ENCODE measurements around the gene CBLC. TPM values are rescaled to one million over a fixed set of nuclear protein-coding genes. Genes with fewer than 3 reads are reported as not detected.

The CBLC gene
- total RNA-seq, 1 experiment from 2014 or later, result not detected

DNA sequence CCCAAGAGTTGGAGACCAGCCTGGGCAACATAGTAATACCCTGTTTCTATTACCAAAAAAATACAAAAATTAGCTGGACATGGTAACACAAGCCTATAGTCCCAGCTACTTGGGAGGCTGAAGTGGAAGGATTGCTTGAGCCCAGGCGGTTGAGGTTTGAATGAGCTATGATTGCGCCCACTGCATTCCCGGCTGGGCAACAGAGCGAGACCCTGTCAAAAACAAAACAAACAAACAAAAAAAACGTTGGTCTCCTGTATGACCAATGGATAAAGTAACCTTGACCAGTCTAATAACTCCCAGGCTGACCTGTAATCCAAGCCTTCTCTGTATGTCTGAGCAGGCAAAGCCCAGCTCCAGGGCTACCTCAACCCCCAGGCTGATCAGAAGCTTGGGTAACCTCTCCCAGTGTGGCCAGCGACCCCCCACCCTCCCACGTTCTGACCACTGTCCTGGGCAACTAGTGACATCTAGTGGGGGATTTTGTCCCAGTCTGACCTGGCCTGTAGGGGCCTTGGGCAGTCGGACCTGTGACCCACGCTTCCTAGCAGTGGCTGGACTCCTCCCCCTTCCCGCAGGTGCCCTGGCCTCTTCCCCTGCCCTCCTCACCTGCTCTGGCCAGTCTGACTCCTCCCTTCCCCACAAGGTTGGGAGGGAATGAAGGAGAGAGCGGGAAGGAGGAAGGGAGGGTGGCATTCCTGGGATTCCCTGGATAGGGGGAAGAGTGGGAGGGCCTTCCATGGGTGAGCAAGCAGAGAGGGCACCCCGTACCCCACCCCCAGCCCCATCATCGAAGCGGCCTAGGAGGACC lies 30.2 kb downstream of the CBLC start:
- Histone ChIP-seq H3K4me1 (ENCODE audit: low read length) (no peaks in the 10 kb centered on the region), H3K36me3 (ENCODE audit: insufficient read depth, low read length) (no peaks in the 10 kb centered on the region), H4K20me1 (ENCODE audit: insufficient read depth, low read depth, low read length) (no peaks in the 10 kb centered on the region), H3K9me3 (ENCODE audit: low read length) (no peaks in the 10 kb centered on the region), H3K9ac (ENCODE audit: low read length) (no peak overlapping the region), H3K4me3 (ENCODE audit: low read length) (no peak overlapping the region), H3K79me2 (ENCODE audit: low read length) (no peaks in the 10 kb centered on the region), H3K27ac (ENCODE audit: low read length) (no peak overlapping the region), H3K27me3 (ENCODE audit: low read length) (no peaks in the 10 kb centered on the region), H2AFZ (ENCODE audit: low read length) (no peak overlapping the region), H3K9me2 (replicated peaks; ENCODE audit: insufficient read depth, low read length) (no peaks in the 10 kb centered on the region), H3K4me2 (ENCODE audit: low read depth, low read length, poor library complexity, severe bottlenecking) (no peak overlapping the region)
- no peak for DNase-seq

DNA sequence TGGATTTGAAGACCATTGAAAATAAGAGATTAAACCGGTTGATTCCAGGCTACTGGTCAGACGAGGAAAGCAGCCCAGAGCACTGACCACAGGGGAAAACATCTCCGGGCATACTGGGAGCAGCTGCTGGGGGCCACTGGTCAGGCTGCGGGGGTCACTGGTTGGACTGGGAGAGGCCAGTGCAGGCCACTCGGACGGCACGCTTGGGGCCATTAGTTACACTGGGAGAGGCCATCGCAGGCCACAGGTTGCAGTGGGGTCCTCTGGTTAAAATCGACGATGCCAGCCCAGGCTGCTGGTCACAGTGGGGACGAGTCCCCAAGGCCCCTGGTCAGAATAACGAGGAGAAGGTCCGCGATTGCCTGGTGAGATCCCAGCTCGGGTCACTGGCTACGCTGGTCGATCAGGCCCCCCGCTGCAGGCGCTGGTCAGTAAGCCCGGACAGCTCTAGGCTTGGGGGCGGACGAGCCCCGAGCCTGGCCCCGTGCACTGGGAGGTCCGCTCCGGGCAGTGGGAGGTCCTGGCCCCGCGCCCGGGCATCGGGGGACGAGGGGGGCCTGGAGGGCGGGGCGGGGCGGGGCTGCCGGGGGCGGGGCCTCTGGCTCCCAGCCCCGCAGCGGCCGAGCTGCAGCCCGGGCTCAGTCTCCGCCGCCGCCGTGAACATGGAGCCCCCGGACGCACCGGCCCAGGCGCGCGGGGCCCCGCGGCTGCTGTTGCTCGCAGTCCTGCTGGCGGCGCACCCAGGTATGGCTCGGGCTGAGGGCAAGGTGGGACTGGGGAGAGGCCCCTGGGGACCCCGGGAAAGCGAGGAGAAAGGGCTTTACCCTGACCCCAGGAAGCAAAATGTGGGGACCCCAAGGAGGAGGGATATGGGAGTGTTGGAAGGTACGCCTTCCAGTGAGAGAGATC lies 31.0 kb downstream of the CBLC start, which contains the start of gene BCAM:
BCAM (plus strand) TSS at position 641 of the 909 bp plus-strand sequence; CDS start at position 663, 22 bp downstream.
- H3K4me3 ChIP-seq (ENCODE audit: low read length), result no peak within 1 kb of the TSS
- H3K4me2 ChIP-seq (ENCODE audit: low read depth, low read length, poor library complexity, severe bottlenecking), result no peak within 1 kb of the TSS
- no peaks in the 10 kb centered on the region for H3K27me3 ChIP-seq (ENCODE audit: low read length)
- H2AFZ ChIP-seq (ENCODE audit: low read length), result no peak within 1 kb of the TSS
- H3K79me2 ChIP-seq (ENCODE audit: low read length), result no peaks in the 10 kb centered on the region
- H3K36me3 ChIP-seq (ENCODE audit: insufficient read depth, low read length), result no peaks in the 10 kb centered on the region
- no peaks in the 10 kb centered on the region for H3K9me2 ChIP-seq (replicated peaks; ENCODE audit: insufficient read depth, low read length)
- H3K4me1 ChIP-seq (ENCODE audit: low read length), result no peaks in the 10 kb centered on the region
- no peak within 1 kb of the TSS for H3K27ac ChIP-seq (ENCODE audit: low read length)
- no peaks in the 10 kb centered on the region for H3K9me3 ChIP-seq (ENCODE audit: low read length)
- no peak within 1 kb of the TSS for H3K9ac ChIP-seq (ENCODE audit: low read length)
- H4K20me1 ChIP-seq (ENCODE audit: insufficient read depth, low read depth, low read length), result no peaks in the 10 kb centered on the region
- no peak for DNase-seq

DNA sequence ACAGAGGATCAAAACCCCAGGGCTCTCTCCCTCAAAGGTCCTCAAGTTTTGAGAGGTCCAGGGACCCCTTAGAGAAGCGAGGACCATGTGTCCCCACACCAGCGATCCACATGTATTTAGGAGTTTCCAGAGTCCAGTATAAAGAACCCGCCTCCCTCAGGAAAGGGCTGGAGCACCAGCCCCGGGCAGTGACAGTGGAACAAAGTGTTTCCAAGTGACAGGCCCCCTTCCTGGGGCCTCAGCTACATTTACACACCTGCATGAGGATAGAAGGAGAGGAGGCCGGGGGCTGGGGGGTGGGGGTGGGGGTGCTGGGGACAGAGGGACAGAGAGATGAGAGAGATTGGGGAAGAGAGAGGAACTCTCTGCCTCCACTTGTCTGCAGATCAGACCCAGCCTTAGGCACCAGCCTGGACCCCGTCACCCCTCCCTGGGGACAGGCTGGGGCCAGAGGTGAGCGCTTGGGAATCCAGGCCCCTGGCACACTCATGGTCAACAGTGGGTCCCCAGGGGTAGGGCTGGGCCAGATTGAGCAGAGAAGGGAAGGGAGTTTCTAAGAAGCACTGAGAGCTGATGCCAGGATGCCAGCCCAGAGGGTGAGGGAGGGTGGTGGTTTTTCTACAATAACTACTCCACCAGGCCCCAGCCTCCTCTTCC lies 32.0 kb downstream of the CBLC start:
- no peak for DNase-seq
- H3K9ac ChIP-seq (ENCODE audit: low read length), result no peak overlapping the region
- no peaks in the 10 kb centered on the region for H3K4me1 ChIP-seq (ENCODE audit: low read length)
- no peaks in the 10 kb centered on the region for H3K36me3 ChIP-seq (ENCODE audit: insufficient read depth, low read length)
- no peaks in the 10 kb centered on the region for H3K27me3 ChIP-seq (ENCODE audit: low read length)
- no peak overlapping the region for H2AFZ ChIP-seq (ENCODE audit: low read length)
- no peak overlapping the region for H3K4me2 ChIP-seq (ENCODE audit: low read depth, low read length, poor library complexity, severe bottlenecking)
- H3K9me2 ChIP-seq (replicated peaks; ENCODE audit: insufficient read depth, low read length), result no peaks in the 10 kb centered on the region
- no peak overlapping the region for H3K27ac ChIP-seq (ENCODE audit: low read length)
- H3K79me2 ChIP-seq (ENCODE audit: low read length), result no peaks in the 10 kb centered on the region
- no peak overlapping the region for H3K4me3 ChIP-seq (ENCODE audit: low read length)
- no peaks in the 10 kb centered on the region for H3K9me3 ChIP-seq (ENCODE audit: low read length)
- no peaks in the 10 kb centered on the region for H4K20me1 ChIP-seq (ENCODE audit: insufficient read depth, low read depth, low read length)

DNA sequence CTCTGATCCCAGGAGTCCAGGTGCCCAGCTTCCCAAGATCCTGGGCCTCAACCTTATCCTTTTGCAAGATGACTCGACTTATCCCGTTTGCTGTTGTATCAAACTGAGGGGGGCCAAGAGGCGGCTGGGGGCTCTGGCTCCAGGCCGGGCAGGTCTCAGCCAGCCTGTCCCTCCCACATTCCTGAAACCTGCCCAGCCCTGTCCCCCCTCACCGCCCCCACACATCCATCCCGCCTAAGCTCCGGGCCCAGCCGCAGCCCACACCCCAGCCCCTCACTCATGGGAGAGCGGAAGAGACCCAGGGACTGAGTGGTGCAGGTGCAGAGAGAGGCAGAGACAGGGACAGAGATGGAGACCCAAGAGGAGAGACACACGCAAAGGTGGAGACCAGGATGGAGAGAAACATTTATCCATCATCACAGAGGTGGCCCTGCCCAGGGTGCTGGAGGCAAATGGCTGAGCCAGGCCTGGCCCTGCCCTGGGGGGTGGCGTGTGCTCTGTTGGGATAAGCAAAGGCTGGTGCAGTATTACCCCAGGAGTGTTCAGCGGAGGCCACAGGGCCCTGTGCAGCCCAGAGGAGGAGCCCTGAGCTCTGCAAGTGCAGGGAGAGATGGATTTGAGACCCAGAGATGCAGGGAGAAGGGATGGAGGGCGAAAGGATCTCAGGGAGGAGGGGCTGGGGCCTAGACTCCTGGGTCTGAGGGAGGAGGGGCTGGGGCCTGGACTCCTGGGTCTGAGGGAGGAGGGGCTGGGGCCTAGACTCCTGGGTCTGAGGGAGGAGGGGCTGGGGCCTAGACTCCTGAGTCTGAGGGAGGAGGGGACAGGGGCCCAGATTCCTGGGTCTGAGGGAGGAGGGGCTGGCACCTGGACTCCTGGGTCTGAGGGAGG lies 32.8 kb downstream of the CBLC start:
- H4K20me1 ChIP-seq (ENCODE audit: insufficient read depth, low read depth, low read length), result no peaks in the 10 kb centered on the region
- no peak overlapping the region for H3K4me3 ChIP-seq (ENCODE audit: low read length)
- DNase-seq, result no peak
- H3K9me3 ChIP-seq (ENCODE audit: low read length), result no peaks in the 10 kb centered on the region
- no peaks in the 10 kb centered on the region for H3K4me1 ChIP-seq (ENCODE audit: low read length)
- H3K36me3 ChIP-seq (ENCODE audit: insufficient read depth, low read length), result no peaks in the 10 kb centered on the region
- no peaks in the 10 kb centered on the region for H3K79me2 ChIP-seq (ENCODE audit: low read length)
- H3K9ac ChIP-seq (ENCODE audit: low read length), result no peak overlapping the region
- H2AFZ ChIP-seq (ENCODE audit: low read length), result no peak overlapping the region
- no peaks in the 10 kb centered on the region for H3K27me3 ChIP-seq (ENCODE audit: low read length)
- no peaks in the 10 kb centered on the region for H3K9me2 ChIP-seq (replicated peaks; ENCODE audit: insufficient read depth, low read length)
- no peak overlapping the region for H3K27ac ChIP-seq (ENCODE audit: low read length)
- no peak overlapping the region for H3K4me2 ChIP-seq (ENCODE audit: low read depth, low read length, poor library complexity, severe bottlenecking)

DNA sequence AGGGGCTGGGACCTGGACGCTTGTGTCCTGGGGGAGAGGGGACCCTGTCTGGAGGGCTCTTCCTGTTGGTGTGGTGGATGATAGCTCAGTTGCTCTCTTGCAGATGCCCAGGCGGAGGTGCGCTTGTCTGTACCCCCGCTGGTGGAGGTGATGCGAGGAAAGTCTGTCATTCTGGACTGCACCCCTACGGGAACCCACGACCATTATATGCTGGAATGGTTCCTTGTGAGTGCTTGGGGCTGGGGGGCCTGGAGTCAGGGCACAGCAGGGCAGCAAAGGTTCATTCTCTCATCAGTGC lies 33.4 kb downstream of the CBLC start:
- Histone ChIP-seq H3K27me3 (ENCODE audit: low read length) (no peaks in the 10 kb centered on the region), H4K20me1 (ENCODE audit: insufficient read depth, low read depth, low read length) (no peaks in the 10 kb centered on the region), H3K4me2 (ENCODE audit: low read depth, low read length, poor library complexity, severe bottlenecking) (no peak overlapping the region), H3K9me3 (ENCODE audit: low read length) (no peaks in the 10 kb centered on the region), H3K79me2 (ENCODE audit: low read length) (no peaks in the 10 kb centered on the region), H3K4me1 (ENCODE audit: low read length) (no peaks in the 10 kb centered on the region), H3K4me3 (ENCODE audit: low read length) (no peak overlapping the region), H3K9ac (ENCODE audit: low read length) (no peak overlapping the region), H2AFZ (ENCODE audit: low read length) (no peak overlapping the region), H3K27ac (ENCODE audit: low read length) (no peak overlapping the region), H3K9me2 (replicated peaks; ENCODE audit: insufficient read depth, low read length) (no peaks in the 10 kb centered on the region), H3K36me3 (ENCODE audit: insufficient read depth, low read length) (no peaks in the 10 kb centered on the region)
- DNase-seq, result no peak

DNA sequence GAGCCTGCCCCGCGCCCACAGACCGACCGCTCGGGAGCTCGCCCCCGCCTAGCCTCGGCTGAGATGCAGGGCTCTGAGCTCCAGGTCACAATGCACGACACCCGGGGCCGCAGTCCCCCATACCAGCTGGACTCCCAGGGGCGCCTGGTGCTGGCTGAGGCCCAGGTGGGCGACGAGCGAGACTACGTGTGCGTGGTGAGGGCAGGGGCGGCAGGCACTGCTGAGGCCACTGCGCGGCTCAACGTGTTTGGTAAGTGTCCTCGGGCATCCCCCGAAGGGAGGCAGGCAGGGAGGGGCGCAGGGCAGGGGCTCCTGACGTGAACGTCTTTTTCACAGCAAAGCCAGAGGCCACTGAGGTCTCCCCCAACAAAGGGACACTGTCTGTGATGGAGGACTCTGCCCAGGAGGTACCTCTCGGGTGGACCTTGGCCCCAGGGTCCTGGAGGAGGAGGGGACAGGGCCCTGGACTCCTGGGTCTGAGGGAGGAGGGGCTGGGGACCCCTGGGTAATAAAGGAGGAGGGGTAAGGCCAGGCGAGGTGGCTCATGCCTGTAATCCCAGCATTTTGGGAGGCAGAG lies 34.5 kb downstream of the CBLC start:
- DNase-seq, result no peak
- H3K27me3 ChIP-seq (ENCODE audit: low read length), result no peaks in the 10 kb centered on the region

DNA sequence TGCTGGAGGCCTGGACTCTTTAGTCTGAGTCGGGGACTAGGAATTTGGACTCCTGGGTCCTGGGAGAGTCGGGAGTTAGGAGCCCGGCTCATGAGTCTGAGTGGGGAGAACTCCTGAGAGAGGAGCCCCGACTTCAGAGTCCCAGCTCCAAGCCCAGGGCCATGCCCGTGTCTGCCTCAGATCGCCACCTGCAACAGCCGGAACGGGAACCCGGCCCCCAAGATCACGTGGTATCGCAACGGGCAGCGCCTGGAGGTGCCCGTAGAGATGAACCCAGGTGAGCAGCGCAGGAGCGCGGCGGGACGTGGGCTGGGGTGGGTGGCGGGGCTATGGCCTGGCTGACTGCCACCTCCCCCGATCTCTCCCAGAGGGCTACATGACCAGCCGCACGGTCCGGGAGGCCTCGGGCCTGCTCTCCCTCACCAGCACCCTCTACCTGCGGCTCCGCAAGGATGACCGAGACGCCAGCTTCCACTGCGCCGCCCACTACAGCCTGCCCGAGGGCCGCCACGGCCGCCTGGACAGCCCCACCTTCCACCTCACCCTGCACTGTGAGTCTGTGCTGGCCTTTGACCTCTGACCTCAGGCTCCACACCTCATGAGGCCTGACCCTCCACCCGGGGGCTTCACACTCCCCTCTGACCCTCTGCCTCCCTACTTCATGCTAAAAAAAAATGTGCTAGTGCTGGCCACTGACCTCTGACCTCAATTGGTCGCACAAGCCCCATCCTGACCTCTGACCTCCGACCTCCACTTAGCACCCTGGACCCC lies 35.6 kb downstream of the CBLC start:
- Histone ChIP-seq H2AFZ (ENCODE audit: low read length) (no peak overlapping the region), H3K36me3 (ENCODE audit: insufficient read depth, low read length) (no peaks in the 10 kb centered on the region), H4K20me1 (ENCODE audit: insufficient read depth, low read depth, low read length) (no peaks in the 10 kb centered on the region), H3K9me2 (replicated peaks; ENCODE audit: insufficient read depth, low read length) (no peaks in the 10 kb centered on the region), H3K4me1 (ENCODE audit: low read length) (no peaks in the 10 kb centered on the region), H3K4me2 (ENCODE audit: low read depth, low read length, poor library complexity, severe bottlenecking) (no peak overlapping the region), H3K9ac (ENCODE audit: low read length) (no peak overlapping the region), H3K27ac (ENCODE audit: low read length) (no peak overlapping the region), H3K27me3 (ENCODE audit: low read length) (no peaks in the 10 kb centered on the region), H3K9me3 (ENCODE audit: low read length) (no peaks in the 10 kb centered on the region), H3K79me2 (ENCODE audit: low read length) (no peaks in the 10 kb centered on the region), H3K4me3 (ENCODE audit: low read length) (no peak overlapping the region)
- DNase-seq, result no peak

More for the DNA sequence above, 34.5 kb downstream of the CBLC start:
- no peaks in the 10 kb centered on the region for H4K20me1 ChIP-seq (ENCODE audit: insufficient read depth, low read depth, low read length)
- no peak overlapping the region for H3K27ac ChIP-seq (ENCODE audit: low read length)
- no peaks in the 10 kb centered on the region for H3K79me2 ChIP-seq (ENCODE audit: low read length)
- H3K4me2 ChIP-seq (ENCODE audit: low read depth, low read length, poor library complexity, severe bottlenecking), result no peak overlapping the region
- H3K4me3 ChIP-seq (ENCODE audit: low read length), result no peak overlapping the region
- no peaks in the 10 kb centered on the region for H3K4me1 ChIP-seq (ENCODE audit: low read length)
- H3K9me3 ChIP-seq (ENCODE audit: low read length), result no peaks in the 10 kb centered on the region
- no peak overlapping the region for H2AFZ ChIP-seq (ENCODE audit: low read length)
- H3K9ac ChIP-seq (ENCODE audit: low read length), result no peak overlapping the region
- no peaks in the 10 kb centered on the region for H3K36me3 ChIP-seq (ENCODE audit: insufficient read depth, low read length)
- H3K9me2 ChIP-seq (replicated peaks; ENCODE audit: insufficient read depth, low read length), result no peaks in the 10 kb centered on the region
